ENCODE data around the gene VSTM2L. TPM values are rescaled to one million over a fixed set of nuclear protein-coding genes. Genes with fewer than 3 reads are reported as not detected.

VSTM2L gene
- total RNA-seq, 1 donor from 2014 or later = 0.46 TPM

DNA sequence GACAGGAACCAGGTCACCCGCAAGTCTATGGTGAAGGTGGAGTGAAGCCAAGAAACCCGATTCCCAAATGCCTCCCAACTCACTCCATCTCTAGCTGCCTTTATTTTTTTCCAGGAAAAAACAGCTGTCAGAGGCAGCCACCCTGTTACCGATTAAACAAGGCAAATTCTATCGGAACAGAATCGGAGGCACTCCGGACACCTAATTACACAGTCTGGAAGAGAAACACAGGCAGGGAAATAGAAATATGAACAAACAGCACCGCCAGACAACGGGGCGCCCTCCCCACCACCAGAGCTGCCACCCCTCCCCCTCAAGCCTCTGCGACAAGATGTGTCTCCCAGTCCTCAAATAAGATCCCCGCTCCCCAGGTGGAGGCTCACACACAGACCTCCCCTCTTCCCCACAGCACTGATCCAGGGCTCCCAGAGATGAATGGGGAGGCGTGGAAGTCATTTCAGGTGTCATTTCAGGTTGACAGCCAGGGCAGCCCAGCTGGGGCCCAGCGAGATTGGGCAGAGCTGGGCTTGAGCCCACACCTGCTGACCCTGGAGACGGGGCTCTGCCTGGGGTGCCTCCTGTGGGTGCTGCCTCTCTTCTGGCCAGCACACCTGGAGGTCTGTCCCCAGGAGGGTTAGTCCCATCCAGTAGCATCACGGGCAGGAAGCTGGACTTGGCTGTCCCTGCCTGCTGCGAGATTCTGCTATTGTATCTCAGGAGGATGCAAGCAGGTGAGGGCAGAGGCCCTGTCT is 19.8 kb upstream of the VSTM2L start:
- no peaks in the 10 kb centered on the region for H3K36me3 ChIP-seq (ENCODE audit: control insufficient read depth, insufficient read depth, low read length)
- H3K4me3 ChIP-seq (ENCODE audit: low read depth, low read length) = no peak overlapping the region
- DNase-seq (ENCODE audit: low read depth) = no peak
- no peak for TF ChIP-seq CTCF (IDR thresholded peaks at IDR 0.05; ENCODE audit: insufficient read depth, low read length, poor library complexity, severe bottlenecking)
- peaks cover 28% of the 10 kb centered on the region for H3K27me3 ChIP-seq (ENCODE audit: control insufficient read depth, insufficient read depth, low read length)

- H3K27me3 ChIP-seq (ENCODE audit: control insufficient read depth, insufficient read depth, low read length) = peaks cover 24% of the 10 kb centered on the region
- no peak for TF ChIP-seq CTCF (IDR thresholded peaks at IDR 0.05; ENCODE audit: insufficient read depth, low read length, poor library complexity, severe bottlenecking)
- DNase-seq (ENCODE audit: low read depth) = no peak
- H3K36me3 ChIP-seq (ENCODE audit: control insufficient read depth, insufficient read depth, low read length) = no peaks in the 10 kb centered on the region
- H3K4me3 ChIP-seq (ENCODE audit: low read depth, low read length) = no peak overlapping the region
Observed at GRCh38 chr20:37885042-37885441, 17.9 kb upstream of the VSTM2L start.

DNA sequence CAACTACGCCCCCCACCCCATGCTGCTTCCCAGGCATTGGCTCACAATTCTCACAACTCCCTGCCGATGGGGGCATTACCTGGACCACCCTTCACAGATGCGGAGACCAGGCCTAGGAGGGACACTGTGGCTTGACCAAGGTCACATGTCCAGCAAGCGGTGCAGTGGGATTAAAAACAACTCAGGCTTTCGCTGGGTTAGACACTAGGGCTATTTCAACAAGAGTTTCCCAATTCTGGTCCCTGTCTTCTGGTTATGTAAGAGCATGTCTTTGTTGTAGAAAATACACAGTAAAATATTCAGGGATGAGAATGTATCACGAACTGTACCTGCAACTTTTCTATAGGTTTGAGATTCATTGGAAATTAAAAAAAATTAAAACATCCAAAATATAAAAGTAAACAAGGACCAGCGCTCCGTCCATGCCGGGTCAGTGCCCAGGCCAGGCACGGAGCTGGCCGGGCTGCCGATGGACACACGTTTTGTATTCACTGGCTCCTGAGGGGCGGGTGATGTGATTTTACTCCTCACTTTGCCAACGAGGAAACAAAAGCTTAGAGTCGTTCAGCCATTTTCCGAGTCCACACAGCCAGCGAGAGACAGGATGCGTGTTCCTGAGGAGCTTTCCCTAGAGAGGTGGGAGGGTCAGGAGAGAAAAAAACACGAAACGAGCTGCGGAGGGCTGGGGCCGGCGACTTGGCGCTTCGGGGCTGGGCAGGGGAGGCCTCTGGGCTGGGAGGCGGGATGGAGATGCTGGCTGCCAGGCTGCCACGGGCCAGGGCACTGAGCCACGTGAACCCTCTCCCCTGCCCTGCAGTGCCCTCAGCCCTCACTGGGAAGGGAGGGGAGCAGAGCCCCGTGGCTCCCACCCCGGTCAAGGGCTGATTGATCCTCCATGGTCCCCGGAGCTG is 17.1 kb upstream of the VSTM2L start:
- no peaks in the 10 kb centered on the region for H3K36me3 ChIP-seq (ENCODE audit: control insufficient read depth, insufficient read depth, low read length)
- H3K4me3 ChIP-seq (ENCODE audit: low read depth, low read length) = no peak overlapping the region
- peaks cover 21% of the 10 kb centered on the region for H3K27me3 ChIP-seq (ENCODE audit: control insufficient read depth, insufficient read depth, low read length)
- DNase-seq (ENCODE audit: low read depth) = no peak
- TF ChIP-seq CTCF (IDR thresholded peaks at IDR 0.05; ENCODE audit: insufficient read depth, low read length, poor library complexity, severe bottlenecking) = no peak

DNA sequence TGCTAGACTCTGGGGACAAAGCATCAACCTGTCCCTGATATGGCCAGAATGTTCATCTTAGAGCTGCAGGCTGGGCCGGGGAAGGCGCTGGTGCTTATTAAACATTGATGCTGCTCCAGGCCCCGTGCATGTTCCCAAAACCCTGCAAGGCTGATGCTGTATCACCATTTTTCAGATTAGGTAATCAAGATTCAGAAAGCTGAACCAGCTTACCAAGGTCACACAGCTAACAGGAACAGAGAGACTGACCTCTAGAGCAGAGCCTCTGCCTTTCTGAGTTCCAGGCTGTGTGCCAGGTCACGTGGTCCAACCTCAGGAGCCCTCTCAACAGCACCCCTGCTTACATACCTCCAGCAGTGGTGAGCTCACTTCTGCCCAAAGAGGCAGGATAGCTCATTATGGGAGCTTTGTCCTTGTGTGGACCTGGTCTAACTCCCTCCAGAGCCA is 16.1 kb upstream of the VSTM2L start:
- Histone ChIP-seq H3K36me3 (ENCODE audit: control insufficient read depth, insufficient read depth, low read length) (no peaks in the 10 kb centered on the region), H3K4me3 (ENCODE audit: low read depth, low read length) (no peak overlapping the region), H3K27me3 (ENCODE audit: control insufficient read depth, insufficient read depth, low read length) (peaks cover 16% of the 10 kb centered on the region)
- no peak for TF ChIP-seq CTCF (IDR thresholded peaks at IDR 0.05; ENCODE audit: insufficient read depth, low read length, poor library complexity, severe bottlenecking)
- DNase-seq (ENCODE audit: low read depth) = no peak

DNA sequence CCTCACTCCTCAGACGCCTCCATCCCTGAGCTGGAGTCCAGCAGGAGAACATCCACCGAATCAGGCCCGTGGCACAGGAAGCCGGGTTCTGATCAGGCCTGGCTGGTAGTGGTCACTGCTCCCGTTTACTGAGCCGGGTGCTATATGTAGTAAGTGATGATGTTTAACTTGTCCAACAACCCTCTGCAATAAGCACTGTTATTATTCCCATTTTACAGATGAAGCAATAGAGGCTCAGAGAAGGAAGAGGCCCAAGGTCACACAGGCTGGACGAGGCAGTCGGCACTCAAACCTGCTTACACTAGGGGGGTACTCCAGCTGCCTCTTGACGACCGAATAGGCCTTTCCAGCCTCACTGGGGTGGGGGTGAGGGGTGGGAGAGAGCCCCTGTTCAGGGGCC is 14.3 kb upstream of the VSTM2L start:
- Histone ChIP-seq H3K36me3 (ENCODE audit: control insufficient read depth, insufficient read depth, low read length) (no peaks in the 10 kb centered on the region), H3K27me3 (ENCODE audit: control insufficient read depth, insufficient read depth, low read length) (peaks cover 11% of the 10 kb centered on the region), H3K4me3 (ENCODE audit: low read depth, low read length) (no peak overlapping the region)
- no peak for TF ChIP-seq CTCF (IDR thresholded peaks at IDR 0.05; ENCODE audit: insufficient read depth, low read length, poor library complexity, severe bottlenecking)
- DNase-seq (ENCODE audit: low read depth) = no peak
